Calu3 (cell line): ENCODE results near the gene GRK1. TPM values are rescaled to one million over a fixed set of nuclear protein-coding genes. Genes with fewer than 3 reads are reported as not detected.

Experiments used
- BruUV-seq: library from RNA; stranded (reverse); fragments of 400-500 nt; replicated peaks from 2 replicates; lab custom pipeline; 2021; lab: Mats Ljungman, UMichigan
- CTCF ChIA-PET: fragments of 300-600 bp; sonication (Branson Sonifier 250); formaldehyde crosslinking; loops from one replicate; lab custom pipeline; 2022; ENCODE audit warnings: antibody characterized with exemption; lab: Charles Lee
- DNase-seq: peaks from one replicate; pipeline ENCODE4 v3.0.0; 2022
- H3K27ac Mint-ChIP-seq: one replicate; pipeline ENCODE4 v1.8.0; 2022; ENCODE audit warnings: mixed read lengths; ENCODE audit not compliant: unreplicated experiment
- H3K27me3 Mint-ChIP-seq: one replicate; pipeline ENCODE4 v1.8.0; 2022; ENCODE audit warnings: mixed read lengths; ENCODE audit not compliant: unreplicated experiment
- H3K36me3 Mint-ChIP-seq: one replicate; pipeline ENCODE4 v1.8.0; 2022; ENCODE audit warnings: mild to moderate bottlenecking, moderate library complexity, mixed read lengths; ENCODE audit not compliant: insufficient read depth, unreplicated experiment
- H3K4me1 Mint-ChIP-seq: one replicate; pipeline ENCODE4 v1.8.0; 2022; ENCODE audit warnings: mild to moderate bottlenecking, low read depth, mixed read lengths; ENCODE audit not compliant: unreplicated experiment
- H3K4me3 Mint-ChIP-seq: one replicate; pipeline ENCODE4 v1.8.0; 2022; ENCODE audit warnings: mild to moderate bottlenecking, low read depth, moderate library complexity, mixed read lengths; ENCODE audit not compliant: unreplicated experiment
- H3K9me3 Mint-ChIP-seq: one replicate; pipeline ENCODE4 v1.8.0; 2022; ENCODE audit warnings: low read depth, mixed read lengths; ENCODE audit not compliant: unreplicated experiment
- CTCF ChIP-seq: fragments of 200-600 bp; IDR thresholded peaks from one replicate; pipeline ENCODE4 v1.8.0; 2022; ENCODE audit warnings: antibody characterized with exemption; ENCODE audit not compliant: unreplicated experiment
- intact Hi-C: fragments of 100-400 bp; cut with micrococcal nuclease; formaldehyde crosslinking; loops from one replicate; pipeline ENCODE4 v1.10.0; 2022; ENCODE audit not compliant: unreplicated experiment
- total RNA-seq: library from RNA; stranded (reverse); gene quantifications from 2 replicates; pipeline ENCODE4 v1.2.3, GENCODE V29; 2022

Gene GRK1
- total RNA-seq, 1 experiment from 2014 or later: not detected

- no peaks in the 10 kb centered on the region for H3K9me3 Mint-ChIP-seq
- CTCF ChIA-PET: no interaction called here
- TF ChIP-seq CTCF: no peak
- no peaks in the 10 kb centered on the region for H3K4me1 Mint-ChIP-seq
- no peak overlapping the region for H3K27ac Mint-ChIP-seq
- no peak overlapping the region for H3K4me3 Mint-ChIP-seq
- H3K27me3 Mint-ChIP-seq: peaks cover 12% of the 10 kb centered on the region
- intact Hi-C loops: no loop called here
- no peaks in the 10 kb centered on the region for H3K36me3 Mint-ChIP-seq
- BruUV-seq: no TSS peak
- no peak for DNase-seq
These were observed 98.0 kb downstream of the GRK1 start for GRCh38 chr13:113764793-113765563.

GRCh38 chr13:113765564-113765910 lies 98.5 kb downstream of the GRK1 start:
- BruUV-seq: no TSS peak
- DNase-seq: no peak
- Mint-ChIP-seq H3K4me3 (no peak overlapping the region), H3K27ac (no peak overlapping the region), H3K27me3 (peaks cover 6% of the 10 kb centered on the region), H3K9me3 (no peaks in the 10 kb centered on the region), H3K4me1 (no peaks in the 10 kb centered on the region), H3K36me3 (no peaks in the 10 kb centered on the region)
- intact Hi-C loops: no loop called here
- TF ChIP-seq CTCF: no peak
- CTCF ChIA-PET: no interaction called here

- no peaks in the 10 kb centered on the region for H3K4me1 Mint-ChIP-seq
- intact Hi-C loops: no loop called here
- no peak for DNase-seq
- no peaks in the 10 kb centered on the region for H3K9me3 Mint-ChIP-seq
- CTCF ChIA-PET: no interaction called here
- no peak for TF ChIP-seq CTCF
- H3K27ac Mint-ChIP-seq: no peak overlapping the region
- BruUV-seq: no TSS peak
- no peaks in the 10 kb centered on the region for H3K27me3 Mint-ChIP-seq
- H3K4me3 Mint-ChIP-seq: no peak overlapping the region
- no peaks in the 10 kb centered on the region for H3K36me3 Mint-ChIP-seq
These were observed 99.2 kb downstream of the GRK1 start for GRCh38 chr13:113766035-113766800.

- no peaks in the 10 kb centered on the region for H3K9me3 Mint-ChIP-seq
- no peaks in the 10 kb centered on the region for H3K36me3 Mint-ChIP-seq
- no peak for DNase-seq
- CTCF ChIA-PET: no interaction called here
- H3K27me3 Mint-ChIP-seq: no peaks in the 10 kb centered on the region
- BruUV-seq: no TSS peak
- no peak overlapping the region for H3K4me3 Mint-ChIP-seq
- intact Hi-C loops: no loop called here
- no peak for TF ChIP-seq CTCF
- no peaks in the 10 kb centered on the region for H3K4me1 Mint-ChIP-seq
- H3K27ac Mint-ChIP-seq: no peak overlapping the region
These were observed 100.3 kb downstream of the GRK1 start for GRCh38 chr13:113767366-113767765.
